HepG2 (cell line): ENCODE measurements around the gene AKTIP. TPM values are rescaled to one million over a fixed set of nuclear protein-coding genes. Genes with fewer than 3 reads are reported as not detected.
A peak's percentile ranks its signal among the peaks of the same experiment; 100 is the strongest.

ENCODE experiments used
- AKAP8 ChIP-seq: sonication (generic); formaldehyde crosslinking; IDR thresholded peaks from 2 replicates; pipeline ENCODE4 v1.5.1; 2020; ENCODE audit warnings: mild to moderate bottlenecking, missing genetic modification reagents
- ASH2L ChIP-seq: fragments of 300-600, 200-600 bp; sonication (generic); IDR thresholded peaks from 2 replicates; pipeline ENCODE4 v1.7.0; 2017; ENCODE audit warnings: low read depth, mild to moderate bottlenecking, moderate library complexity, mixed read lengths, low read length; ENCODE audit not compliant: insufficient read length
- CBX5 ChIP-seq: sonication (generic); formaldehyde crosslinking; IDR thresholded peaks from 2 replicates; pipeline ENCODE4 v1.4.0; 2020; ENCODE audit warnings: missing genetic modification reagents, borderline replicate concordance
- ETV6 ChIP-seq: sonication (generic); formaldehyde crosslinking; conservative IDR thresholded peaks from 2 replicates; pipeline ENCODE4 v1.4.0; 2020; ENCODE audit warnings: missing genetic modification reagents
- FOXA3 ChIP-seq: IDR thresholded peaks from 2 replicates; pipeline ENCODE4 v1.6.1; 2016; ENCODE audit warnings: missing genetic modification reagents, missing compliant biosample characterization
- FOXK1 ChIP-seq: sonication (generic); formaldehyde crosslinking; IDR thresholded peaks from 2 replicates; pipeline ENCODE4 v1.4.0; 2020; ENCODE audit warnings: low read depth, missing genetic modification reagents, borderline replicate concordance
- GZF1 ChIP-seq: sonication (generic); formaldehyde crosslinking; IDR thresholded peaks from 2 replicates; pipeline ENCODE4 v1.5.1; 2020; ENCODE audit warnings: mild to moderate bottlenecking, missing genetic modification reagents
- HINFP ChIP-seq: sonication (generic); formaldehyde crosslinking; IDR thresholded peaks from 2 replicates; pipeline ENCODE4 v1.4.0; 2020; ENCODE audit warnings: low read depth, mild to moderate bottlenecking, missing genetic modification reagents
- KAT7 ChIP-seq: IDR thresholded peaks from 2 replicates; pipeline ENCODE4 v1.6.1; 2018; ENCODE audit warnings: borderline replicate concordance, missing compliant biosample characterization
- MEIS1 ChIP-seq: sonication (generic); formaldehyde crosslinking; IDR thresholded peaks from 2 replicates; pipeline ENCODE4 v1.9.0; 2021; ENCODE audit warnings: mild to moderate bottlenecking, missing genetic modification reagents, moderate library complexity, borderline replicate concordance
- PBX2 ChIP-seq: IDR thresholded peaks from 2 replicates; pipeline ENCODE4 v1.6.1; 2016; ENCODE audit warnings: control low read depth
- PBX3 ChIP-seq: sonication (generic); formaldehyde crosslinking; IDR thresholded peaks from 2 replicates; pipeline ENCODE4 v1.8.1; 2023; ENCODE audit warnings: missing genetic modification reagents, inconsistent platforms, borderline replicate concordance
- RBAK ChIP-seq: sonication (generic); formaldehyde crosslinking; IDR thresholded peaks from 2 replicates; pipeline ENCODE4 v1.5.1; 2020; ENCODE audit warnings: mild to moderate bottlenecking, missing genetic modification reagents
- RBFOX2 ChIP-seq: fragments of 200-400 bp; formaldehyde crosslinking; IDR thresholded peaks from 2 replicates; pipeline ENCODE4 v1.6.1; 2017; ENCODE audit warnings: low read depth, mild to moderate bottlenecking, low read length
- RFXANK ChIP-seq: IDR thresholded peaks from 2 replicates; pipeline ENCODE4 v1.6.1; 2016
- ZBED4 ChIP-seq: sonication (generic); formaldehyde crosslinking; IDR thresholded peaks from 2 replicates; pipeline ENCODE4 v1.4.0; 2020; ENCODE audit warnings: missing genetic modification reagents, borderline replicate concordance
- ZNF331 ChIP-seq: sonication (generic); formaldehyde crosslinking; IDR thresholded peaks from 2 replicates; pipeline ENCODE4 v1.4.0; 2020; ENCODE audit warnings: missing genetic modification reagents
- ZNF607 ChIP-seq: sonication (generic); formaldehyde crosslinking; IDR thresholded peaks from 2 replicates; pipeline ENCODE4 v1.5.1; 2020; ENCODE audit warnings: missing genetic modification reagents, mild to moderate bottlenecking, borderline replicate concordance
- ZNF800 ChIP-seq: sonication (generic); formaldehyde crosslinking; IDR thresholded peaks from 2 replicates; pipeline ENCODE4 v1.4.0; 2020; ENCODE audit warnings: missing genetic modification reagents
- polyA plus RNA-seq, 8 experiments: library from polyadenylated mRNA; depleted of rRNA in 3 of 8; stranded (reverse) in 7 of 8; unstranded in 1 of 8; fragments of >200 nt; fragmentation: Illumina TruSeq in 4 of 8; extraction: Trizol in 4 of 8; gene quantifications; 2 replicates each; pipeline versions ENCODE4 v1.2.1 to v1.2.3, GENCODE V29; 2011 to 2016; ENCODE audit warnings: low read depth in 4 of 8, missing spikeins in 1 of 8, mixed read lengths in 1 of 8; ENCODE audit not compliant: insufficient read depth in 1 of 8
- total RNA-seq, 5 experiments: library from RNA; depleted of rRNA; stranded (reverse); fragments of >200 nt; fragmentation: Illumina TruSeq; extraction: Trizol; gene quantifications; 2 replicates each; pipeline ENCODE4 v1.2.3, GENCODE V29; 2016; ENCODE audit warnings: low read depth in 1 of 5

Gene AKTIP
- total and polyA plus RNA-seq, 2 of the 13 experiments (the other 11 are each of a cell fraction or from before 2014, with no cell fraction given): 28.8 to 49.0 TPM

- TF ChIP-seq ZBED4 (CRISPR knock-in tag): peak; percentile 79
- TF ChIP-seq CBX5 (CRISPR knock-in tag): peak; percentile 55; the same call in 1 of the 2 replicates
- TF ChIP-seq PBX2 (CRISPR knock-in tag): no peak; the same call in 1 of the 2 replicates
- peak; percentile 56 for TF ChIP-seq MEIS1 (CRISPR knock-in tag)
- TF ChIP-seq AKAP8 (CRISPR knock-in tag): no peak
- no peak for TF ChIP-seq ZNF800 (CRISPR knock-in tag)
- peak; percentile 88 for TF ChIP-seq FOXA3
- peak; percentile 4; the same call in 1 of the 2 replicates for TF ChIP-seq FOXK1 (CRISPR knock-in tag)
- TF ChIP-seq ZNF607 (CRISPR knock-in tag): peak; percentile 88; the same call in 1 of the 2 replicates
- TF ChIP-seq RBFOX2: peak; percentile 34; the same call in 1 of the 2 replicates
- no peak; the same call in none of the 2 replicates for TF ChIP-seq HINFP (CRISPR knock-in tag)
- no peak for TF ChIP-seq KAT7 (CRISPR knock-in tag)
- no peak for TF ChIP-seq ETV6 (CRISPR knock-in tag)
- no peak for TF ChIP-seq PBX3 (CRISPR knock-in tag)
- TF ChIP-seq RBAK (CRISPR knock-in tag): no peak
- TF ChIP-seq ZNF331 (CRISPR knock-in tag): peak; percentile 85; the same call in 1 of the 2 replicates
- peak; percentile 89 for TF ChIP-seq ASH2L
- TF ChIP-seq GZF1 (CRISPR knock-in tag): peak; percentile 49; the same call in 1 of the 2 replicates
- TF ChIP-seq RFXANK: no peak
Observed at GRCh38 chr16:53511403-53512280, 8.6 kb upstream of the AKTIP start (continued).
